K562 (cell line): ENCODE data around the gene OTUD1. TPM values are rescaled to one million over a fixed set of nuclear protein-coding genes. Genes with fewer than 3 reads are reported as not detected.

ENCODE experiments used
- ATAC-seq: fragments of 200-7000 bp; cut with Tn5 transposase; 3 replicates; pipeline ENCODE4 v1.9.1; 2020; ENCODE audit warnings: moderate library complexity
- BruUV-seq: library from RNA; stranded (reverse); fragments of 400-500 nt; replicated peaks from 2 replicates; lab custom pipeline; 2021; lab: Mats Ljungman, UMichigan
- CTCF ChIA-PET: fragments of 300-600 bp; formaldehyde crosslinking; extraction: SDS; loops from one replicate; lab custom pipeline; 2021; ENCODE audit warnings: low intra/inter-chr PET ratio; lab: Yijun Ruan, JAX
- POLR2A ChIA-PET: fragments of 300-600, 350-650 bp; sonication (Branson Sonifier 250); formaldehyde crosslinking; extraction: SDS; loops from one replicate; lab custom pipeline; 2021; ENCODE audit warnings: antibody characterized with exemption, inconsistent platforms; lab: Yijun Ruan, JAX
- DNase-seq, 4 experiments: peaks; one replicate each; pipeline versions ENCODE4 v3.0.0 to v3.0.0-alpha.2; 2011 to 2018; ENCODE audit warnings: low spot score in 3 of 4, mixed read lengths in 3 of 4; ENCODE audit errors: extremely low read depth in 1 of 4
- FAIRE-seq: peaks from 2 replicates; lab custom pipeline; 2011; peaks lifted over from hg19 to GRCh38; lab: Jason Lieb, UNC
- H2AFZ ChIP-seq: 2 replicates; pipeline ENCODE4 v1.6.0; 2011; ENCODE audit warnings: low read depth, low read length, control low read depth, inconsistent platforms
- H3K27ac ChIP-seq: fragments of 200-600 bp; 3 replicates; pipeline ENCODE4 v1.8.0; 2011; ENCODE audit warnings: low read depth, mild to moderate bottlenecking, control low read depth, inconsistent platforms, low read length, moderate library complexity, mixed read lengths; ENCODE audit errors: extremely low read depth
- H3K27me3 ChIP-seq, 2 experiments: fragments of 300-600 bp in 1 of 2; 2 replicates in 1 of 2; 3 replicates in 1 of 2; pipeline versions ENCODE4 v1.6.0 to v1.8.0; 2011; ENCODE audit warnings: inconsistent platforms in 2 of 2, low read length in 2 of 2, mild to moderate bottlenecking in 1 of 2, mixed read lengths in 1 of 2, moderate library complexity in 1 of 2; ENCODE audit not compliant: control insufficient read depth in 2 of 2, insufficient read depth in 2 of 2
- H3K36me3 ChIP-seq: fragments of 300-600 bp; 3 replicates; pipeline ENCODE4 v1.8.0; 2011; ENCODE audit warnings: mild to moderate bottlenecking, low read length, inconsistent platforms; ENCODE audit not compliant: control insufficient read depth, insufficient read depth
- H3K4me1 ChIP-seq, 2 experiments: fragments of 200-600 bp in 1 of 2; replicated peaks in 1 of 2; 2 replicates in 1 of 2; 3 replicates in 1 of 2; pipeline versions ENCODE4 v1.5.1 to v1.8.0; 2011; ENCODE audit warnings: inconsistent platforms in 2 of 2, low read length in 2 of 2, mild to moderate bottlenecking in 1 of 2, mixed read lengths in 1 of 2, moderate library complexity in 1 of 2; ENCODE audit not compliant: control insufficient read depth in 2 of 2, insufficient read depth in 2 of 2
- H3K4me2 ChIP-seq: 2 replicates; pipeline ENCODE4 v1.6.1; 2011; ENCODE audit warnings: low read length, control low read depth, inconsistent platforms, mixed read lengths; ENCODE audit not compliant: insufficient read depth
- H3K4me3 ChIP-seq: fragments of 200-600 bp; sonication (generic), shearing (Covaris generic); 2 replicates; pipeline ENCODE4 v1.5.1; 2016; ENCODE audit warnings: control low read depth, inconsistent platforms
- H3K79me2 ChIP-seq: fragments of 200-600 bp; 3 replicates; pipeline ENCODE4 v1.8.0; 2011; ENCODE audit warnings: low read length, inconsistent platforms; ENCODE audit not compliant: control insufficient read depth, insufficient read depth
- H3K9ac ChIP-seq, 2 experiments: 2 replicates each; pipeline versions ENCODE4 v1.6.0 to v1.6.1; 2011; ENCODE audit warnings: low read depth in 2 of 2, low read length in 2 of 2, control low read depth in 1 of 2, inconsistent platforms in 1 of 2, mild to moderate bottlenecking in 1 of 2, mixed read lengths in 1 of 2; ENCODE audit not compliant: insufficient read depth in 1 of 2
- H3K9me1 ChIP-seq: one replicate; pipeline ENCODE4 v1.6.0; 2011; ENCODE audit warnings: inconsistent platforms, mild to moderate bottlenecking, low read length, moderate library complexity; ENCODE audit not compliant: control insufficient read depth, insufficient read depth
- H3K9me3 ChIP-seq: replicated peaks from 2 replicates; pipeline ENCODE4 v1.5.1; 2011; ENCODE audit warnings: low read depth, low read length, inconsistent platforms; ENCODE audit not compliant: control insufficient read depth, insufficient read depth
- H4K20me1 ChIP-seq: replicated peaks from 2 replicates; pipeline ENCODE4 v1.6.1; 2011; ENCODE audit warnings: low read length, inconsistent platforms, mixed read lengths; ENCODE audit not compliant: control insufficient read depth, insufficient read depth
- MEF2D ChIP-seq: conservative IDR thresholded peaks from 2 replicates; pipeline ENCODE4 v1.6.1; 2016; ENCODE audit warnings: low read depth, missing genetic modification characterization, missing compliant biosample characterization
- PPARD ChIP-seq: fragments of 250-450 bp; sonication (Bioruptor Pico); IDR thresholded peaks from 2 replicates; pipeline ENCODE4 v1.8.0; 2022; ENCODE audit warnings: inconsistent platforms, mild to moderate bottlenecking, moderate library complexity
- SIN3B ChIP-seq: fragments of 450-650 bp; IDR thresholded peaks from 2 replicates; pipeline ENCODE4 v1.6.1; 2017; ENCODE audit warnings: low read depth, mild to moderate bottlenecking, moderate library complexity
- TAL1 ChIP-seq: fragments of 450-650 bp; IDR thresholded peaks from 2 replicates; pipeline ENCODE4 v1.6.1; 2016; ENCODE audit warnings: mild to moderate bottlenecking
- ZNF134 ChIP-seq: fragments of 250-450 bp; sonication (Bioruptor Pico); conservative IDR thresholded peaks from 2 replicates; pipeline ENCODE4 v1.4.0; 2020
- ZNF318 ChIP-seq, 2 experiments: fragments of 450-650 bp; IDR thresholded peaks; 2 replicates each; pipeline ENCODE4 v1.6.1; 2016; ENCODE audit warnings: mild to moderate bottlenecking in 2 of 2, borderline replicate concordance in 1 of 2, low read depth in 1 of 2, moderate library complexity in 1 of 2
- WGBS: fragments of 100-300 bp; shearing (Covaris generic); methylation state at CpG from one replicate; pipeline ENCODE4 v1.1.6; 2016; ENCODE audit warnings: low coverage, mixed read lengths; ENCODE audit not compliant: insufficient coverage; ENCODE audit errors: missing lambda C conversion rate; 5-methylcytosine and 5-hydroxymethylcytosine counted together
- in situ Hi-C: fragments of 300-500 bp; cut with MboI; formaldehyde crosslinking; loops from 4 replicates; pipeline ENCODE4 v1.15.0; 2018; ENCODE audit warnings: inconsistent platforms, mixed read lengths
- intact Hi-C: fragments of 100-400 bp; cut with micrococcal nuclease; formaldehyde crosslinking; loops from 2 replicates; pipeline ENCODE4 v1.14.2; 2022
- polyA plus RNA-seq, 8 experiments: library from polyadenylated mRNA; depleted of rRNA in 4 of 8; stranded (reverse) in 5 of 8; unstranded in 3 of 8; fragments of >200 nt; fragmentation: Nextera tagmentation in 2 of 8; fragmentation: Illumina TruSeq in 1 of 8; extraction: Ambion mirVana in 2 of 8; extraction: Trizol in 1 of 8; gene quantifications; 2 replicates each; pipeline versions ENCODE4 v1.2.1 to v1.2.3, GENCODE V29; 2011 to 2014; ENCODE audit warnings: inconsistent platforms in 1 of 8, missing spikeins in 1 of 8
- total RNA-seq, 7 experiments: library from RNA; depleted of rRNA in 6 of 7; stranded (reverse); fragments of >200 nt in 6 of 7; fragmentation: Illumina TruSeq in 2 of 7; extraction: Trizol in 2 of 7; gene quantifications; 2 replicates each; pipeline versions ENCODE4 v1.2.1 to v1.2.3, GENCODE V29; 2011 to 2021; ENCODE audit warnings: low replicate concordance in 1 of 7

The OTUD1 gene
- total and polyA plus RNA-seq, 9 of the 15 experiments (the other 6 are each of a cell fraction or from before 2014, with no cell fraction given) = 0.29 to 2.0 (median 0.49) TPM

DNA sequence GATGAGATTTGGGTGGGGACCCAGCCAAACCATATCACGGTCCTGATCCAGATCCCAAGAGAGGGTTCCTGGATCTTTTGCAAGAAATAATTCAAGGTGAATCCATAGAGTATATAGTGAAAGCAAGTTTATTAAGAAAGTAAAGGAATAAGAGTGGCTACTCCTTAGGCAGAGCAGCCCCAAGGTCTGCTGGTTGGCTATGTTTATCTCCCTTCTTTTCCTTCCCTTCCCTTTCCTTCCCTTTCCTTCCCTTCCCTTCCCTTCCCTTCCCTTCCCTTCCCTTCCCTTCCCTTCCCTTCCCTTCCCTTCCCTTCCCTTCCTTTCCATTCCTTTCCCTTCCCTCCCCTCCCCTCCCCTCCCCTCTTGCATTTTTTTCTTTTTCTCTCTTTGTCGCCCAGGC lies 35.2 kb downstream of the OTUD1 start:
- Histone ChIP-seq H3K9me3 (no peaks in the 10 kb centered on the region), H3K36me3 (no peaks in the 10 kb centered on the region), H3K9ac (no peak overlapping the region), H3K27ac (no peak overlapping the region), H3K4me2 (no peak overlapping the region), H3K9me1 (no peaks in the 10 kb centered on the region), H2AFZ (no peak overlapping the region), H3K27me3 (peaks cover 2 to 5% of the 10 kb centered on the region in 2 experiments; a peak in 1 of 5 replicates), H3K4me1 (no peaks in the 10 kb centered on the region), H3K79me2 (no peaks in the 10 kb centered on the region), H4K20me1 (no peaks in the 10 kb centered on the region), H3K4me3 (no peak overlapping the region)
- no peak for TF ChIP-seq PPARD (CRISPR knock-in tag)
- TF ChIP-seq MEF2D (tag) = no peak
- no peak for TF ChIP-seq SIN3B
- TF ChIP-seq TAL1 = no peak
- no peak for TF ChIP-seq ZNF318 (IDR thresholded peaks at IDR 0.05; ENCODE audit: borderline replicate concordance in 1 of 2, low read depth in 1 of 2)
- no peak for TF ChIP-seq ZNF134
- ATAC-seq (no peak), FAIRE-seq (no peak), DNase-seq (no peak)
- 0% methylated on average over 1 of the region's 2 CpGs for WGBS
- CTCF ChIA-PET = no interaction called here
- in situ Hi-C loops = no loop called here
- BruUV-seq = no TSS peak
- intact Hi-C loops = no loop called here
- POLR2A ChIA-PET = no interaction called here
